ENCODE data around the gene STK32C.

DNA sequence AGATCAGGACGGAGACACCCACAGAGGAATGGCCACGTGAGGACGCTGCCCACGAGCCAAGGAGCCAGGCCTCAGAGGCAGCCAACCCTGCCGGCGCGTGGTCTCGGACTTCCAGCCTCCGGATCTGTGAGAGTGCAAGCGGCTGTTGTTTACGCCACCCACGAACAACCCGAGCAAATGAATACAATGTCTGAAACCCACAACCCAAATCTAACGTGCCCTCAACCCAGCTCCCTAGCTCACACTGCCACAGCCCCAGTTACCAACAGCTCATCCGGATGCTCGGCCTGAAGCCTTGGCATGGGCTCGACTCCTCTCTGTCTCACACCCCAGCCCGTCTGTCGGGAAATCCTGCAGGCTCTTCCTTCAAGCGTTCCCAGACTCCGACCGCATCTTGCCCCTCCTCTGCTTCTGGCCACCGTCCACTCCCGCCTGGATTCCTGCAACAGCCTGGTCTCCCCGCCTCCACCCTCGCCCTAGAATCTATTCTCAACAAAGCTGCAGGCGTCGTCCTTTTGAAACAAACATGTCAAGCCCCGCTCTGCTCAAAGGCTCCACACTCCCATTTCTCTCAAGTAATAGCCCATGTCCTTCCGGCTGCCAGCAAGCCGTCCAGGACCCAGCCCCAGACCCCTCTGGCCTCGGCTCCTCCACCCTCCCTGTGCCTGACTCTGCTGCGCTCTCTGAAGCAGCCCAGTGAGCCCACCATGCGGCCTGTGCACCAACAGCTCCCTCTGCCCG lies 35.3 kb downstream of the STK32C start:
- TF ChIP-seq CTCF (IDR thresholded peaks at IDR 0.05) (no peak), POLR2A (IDR thresholded peaks at IDR 0.05) (no peak)

Measured in body of pancreas (tissue), 4 donors.